OCI-LY1 (cell line): ENCODE data around the gene ZNF474.

Experiments used
- H2AFZ ChIP-seq: fragments of 200-600 bp; sonication (generic), shearing (Covaris generic); 2 replicates; pipeline ENCODE4 v1.6.0; 2014; ENCODE audit warnings: antibody characterized with exemption, mild to moderate bottlenecking, low read length
- H3F3A ChIP-seq: fragments of 200-600 bp; sonication (generic), shearing (Covaris generic); 2 replicates; pipeline ENCODE4 v1.6.0; 2014; ENCODE audit warnings: mild to moderate bottlenecking, antibody characterized with exemption, low read length, moderate library complexity; ENCODE audit not compliant: insufficient read depth
- H3K27ac ChIP-seq: fragments of 200-600 bp; sonication (generic); 2 replicates; pipeline ENCODE4 v1.5.1; 2014; ENCODE audit warnings: low read length, mixed run types, mild to moderate bottlenecking, low read depth; ENCODE audit not compliant: poor library complexity, severe bottlenecking
- H3K27me3 ChIP-seq: fragments of 200-600 bp; sonication (generic); 2 replicates; pipeline ENCODE4 v1.6.0; 2014; ENCODE audit warnings: antibody characterized with exemption, mild to moderate bottlenecking, low read length, moderate library complexity; ENCODE audit not compliant: insufficient read depth
- H3K36me3 ChIP-seq: fragments of 200-600 bp; sonication (generic); 2 replicates; pipeline ENCODE4 v1.6.1; 2014; ENCODE audit warnings: mild to moderate bottlenecking, antibody characterized with exemption, low read length, moderate library complexity, mixed read lengths; ENCODE audit not compliant: insufficient read depth
- H3K4me1 ChIP-seq: fragments of 200-600 bp; sonication (generic); 2 replicates; pipeline ENCODE4 v1.5.1; 2014; ENCODE audit warnings: mild to moderate bottlenecking, low read length, moderate library complexity; ENCODE audit not compliant: insufficient read depth, severe bottlenecking
- H3K4me2 ChIP-seq: fragments of 200-600 bp; sonication (generic), shearing (Covaris generic); 2 replicates; pipeline ENCODE4 v1.6.1; 2014; ENCODE audit warnings: low read length
- H3K4me3 ChIP-seq: fragments of 200-600 bp; sonication (generic); 2 replicates; pipeline ENCODE4 v1.5.1; 2014; ENCODE audit warnings: low read length, low read depth, mild to moderate bottlenecking, mixed read lengths; ENCODE audit not compliant: poor library complexity, severe bottlenecking
- H3K79me2 ChIP-seq: fragments of 200-600 bp; shearing (Covaris generic); 2 replicates; pipeline ENCODE4 v1.6.1; 2016; ENCODE audit warnings: mixed run types, low read length, mixed read lengths; ENCODE audit not compliant: insufficient read depth
- H3K9ac ChIP-seq: fragments of 200-600 bp; sonication (generic), shearing (Covaris generic); 2 replicates; pipeline ENCODE4 v1.6.1; 2014; ENCODE audit warnings: mild to moderate bottlenecking, low read length, mixed read lengths
- H3K9me2 ChIP-seq: fragments of 200-600 bp; sonication (generic), shearing (Covaris generic); 2 replicates; pipeline ENCODE4 v1.6.1; 2014; ENCODE audit warnings: low read depth, mild to moderate bottlenecking, low read length, mixed read lengths
- H3K9me3 ChIP-seq: fragments of 200-600 bp; shearing (Covaris generic); 2 replicates; pipeline ENCODE4 v1.6.1; 2014; ENCODE audit warnings: low read length, mixed read lengths
- H4K20me1 ChIP-seq: fragments of 200-600 bp; sonication (generic), shearing (Covaris generic); 2 replicates; pipeline ENCODE4 v1.6.0; 2016; ENCODE audit warnings: mild to moderate bottlenecking, low read length; ENCODE audit not compliant: insufficient read depth
- CTCF ChIP-seq: fragments of 200-600 bp; sonication (generic), shearing (Covaris generic); IDR thresholded peaks from 2 replicates; pipeline ENCODE4 v1.5.1; 2017; ENCODE audit warnings: mild to moderate bottlenecking, antibody characterized with exemption, low read length, moderate library complexity, mixed read lengths
- EZH2 ChIP-seq: fragments of 200-600 bp; sonication (generic), shearing (Covaris generic); IDR thresholded peaks from 2 replicates; pipeline ENCODE4 v1.8.0; 2017; ENCODE audit warnings: borderline replicate concordance, mixed run types, mild to moderate bottlenecking, antibody characterized with exemption, low read length, moderate library complexity, mixed read lengths

The ZNF474 gene

GRCh38 chr5:122184676-122185255 is 55.4 kb downstream of the ZNF474 start:
- H4K20me1 ChIP-seq: no peaks in the 10 kb centered on the region
- no peaks in the 10 kb centered on the region for H3K9me2 ChIP-seq
- H3K9ac ChIP-seq: no peak overlapping the region
- no peaks in the 10 kb centered on the region for H3K27me3 ChIP-seq
- H3K4me3 ChIP-seq: no peak overlapping the region
- no peak overlapping the region for H2AFZ ChIP-seq
- no peaks in the 10 kb centered on the region for H3K36me3 ChIP-seq
- no peaks in the 10 kb centered on the region for H3K4me1 ChIP-seq
- no peaks in the 10 kb centered on the region for H3F3A ChIP-seq
- H3K4me2 ChIP-seq: no peak overlapping the region
- H3K79me2 ChIP-seq: no peaks in the 10 kb centered on the region
- no peaks in the 10 kb centered on the region for H3K9me3 ChIP-seq
- TF ChIP-seq CTCF: no peak
- H3K27ac ChIP-seq: no peak overlapping the region

- Histone ChIP-seq H3K9ac (no peak overlapping the region), H3K4me2 (no peak overlapping the region), H2AFZ (no peak overlapping the region), H3K9me3 (no peaks in the 10 kb centered on the region), H3K9me2 (no peaks in the 10 kb centered on the region), H4K20me1 (no peaks in the 10 kb centered on the region), H3K79me2 (no peaks in the 10 kb centered on the region), H3F3A (no peaks in the 10 kb centered on the region), H3K27ac (no peak overlapping the region), H3K27me3 (no peaks in the 10 kb centered on the region), H3K36me3 (no peaks in the 10 kb centered on the region), H3K4me3 (no peak overlapping the region), H3K4me1 (no peaks in the 10 kb centered on the region)
- TF ChIP-seq CTCF (no peak), EZH2 (no peak)
Measured at GRCh38 chr5:122187426-122187825, 58.1 kb downstream of the ZNF474 start.

GRCh38 chr5:122190156-122190555 is 60.8 kb downstream of the ZNF474 start:
- Histone ChIP-seq H3K27ac (no peak overlapping the region), H3K4me1 (no peaks in the 10 kb centered on the region), H3K36me3 (no peaks in the 10 kb centered on the region), H3K27me3 (no peaks in the 10 kb centered on the region), H3F3A (no peaks in the 10 kb centered on the region), H3K9me2 (no peaks in the 10 kb centered on the region), H3K79me2 (no peaks in the 10 kb centered on the region), H3K4me3 (no peak overlapping the region), H3K9me3 (no peaks in the 10 kb centered on the region), H2AFZ (no peak overlapping the region), H3K9ac (no peak overlapping the region), H4K20me1 (no peaks in the 10 kb centered on the region), H3K4me2 (no peak overlapping the region)
- TF ChIP-seq CTCF (no peak), EZH2 (no peak)
